HUES64 (cell line): ENCODE measurements around the gene C1QL1.

Source experiments
- H3K27ac ChIP-seq: 2 replicates; pipeline ENCODE4 v1.7.0; 2013; ENCODE audit warnings: low read depth, low read length, inconsistent platforms
- H3K27me3 ChIP-seq: 2 replicates; pipeline ENCODE4 v1.6.1; 2013; ENCODE audit warnings: mild to moderate bottlenecking, low read length; ENCODE audit not compliant: insufficient read depth
- H3K36me3 ChIP-seq: 2 replicates; pipeline ENCODE4 v1.6.1; 2013; ENCODE audit warnings: mild to moderate bottlenecking, low read length; ENCODE audit not compliant: insufficient read depth
- H3K4me1 ChIP-seq: 2 replicates; pipeline ENCODE4 v1.6.1; 2013; ENCODE audit warnings: mild to moderate bottlenecking, low read length, moderate library complexity; ENCODE audit not compliant: insufficient read depth
- H3K4me3 ChIP-seq: 2 replicates; pipeline ENCODE4 v1.5.1; 2013; ENCODE audit warnings: mild to moderate bottlenecking, low read length, moderate library complexity
- H3K9ac ChIP-seq: 2 replicates; pipeline ENCODE4 v1.6.1; 2013; ENCODE audit warnings: mild to moderate bottlenecking, low read depth, low read length
- H3K9me3 ChIP-seq: 2 replicates; pipeline ENCODE4 v1.6.1; 2013; ENCODE audit warnings: low read depth, low read length; ENCODE audit not compliant: insufficient read depth
- WGBS: fragments of 150-250, 120-280 bp; methylation state at CpG from one replicate; pipeline ENCODE4 v1.1.7; 2013; ENCODE audit warnings: missing lambda C conversion rate; 5-methylcytosine and 5-hydroxymethylcytosine counted together

Gene C1QL1

GRCh38 chr17:45003877-45004276 is 35.8 kb upstream of the C1QL1 start:
- H3K4me3 ChIP-seq: no peak overlapping the region
- H3K9me3 ChIP-seq: peaks cover 7% of the 10 kb centered on the region
- H3K27me3 ChIP-seq: no peaks in the 10 kb centered on the region
- 19% methylated on average over 8 of the region's 8 CpGs for WGBS
- no peak overlapping the region for H3K9ac ChIP-seq
- peaks cover 17% of the 10 kb centered on the region for H3K4me1 ChIP-seq
- H3K36me3 ChIP-seq: no peaks in the 10 kb centered on the region
- H3K27ac ChIP-seq: no peak overlapping the region

- Histone ChIP-seq H3K4me1 (peaks cover 12% of the 10 kb centered on the region), H3K9me3 (peaks cover 7% of the 10 kb centered on the region), H3K4me3 (no peak overlapping the region), H3K9ac (no peak overlapping the region), H3K27me3 (no peaks in the 10 kb centered on the region), H3K27ac (no peak overlapping the region), H3K36me3 (no peaks in the 10 kb centered on the region)
- 92% methylated on average over 3 of the region's 3 CpGs for WGBS
Measured at GRCh38 chr17:45001310-45001709, 33.2 kb upstream of the C1QL1 start.

DNA sequence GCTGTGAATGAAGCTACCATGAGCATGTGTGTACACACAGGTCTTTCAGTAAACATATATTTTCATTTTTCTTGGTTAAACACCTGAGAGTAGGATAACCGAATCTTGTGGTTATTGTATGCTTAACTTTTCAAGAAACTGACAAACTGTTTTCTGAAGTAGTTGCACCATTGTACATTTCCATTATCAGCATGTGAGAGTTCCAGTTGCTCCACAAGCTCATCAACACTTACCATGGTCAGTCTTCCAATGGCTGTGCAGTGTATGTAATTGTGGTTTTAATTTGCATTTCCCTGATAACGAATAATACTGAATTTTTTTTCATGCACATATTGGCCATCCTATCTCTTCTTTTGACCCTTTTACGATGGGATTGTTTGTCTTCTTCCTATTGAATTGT is 31.3 kb upstream of the C1QL1 start:
- peaks cover 7% of the 10 kb centered on the region for H3K9me3 ChIP-seq
- H3K27me3 ChIP-seq: no peaks in the 10 kb centered on the region
- H3K4me3 ChIP-seq: no peak overlapping the region
- peaks cover 12% of the 10 kb centered on the region for H3K4me1 ChIP-seq
- H3K9ac ChIP-seq: no peak overlapping the region
- 83% methylated on average over 1 of the region's 3 CpGs for WGBS
- no peaks in the 10 kb centered on the region for H3K36me3 ChIP-seq
- no peak overlapping the region for H3K27ac ChIP-seq

DNA sequence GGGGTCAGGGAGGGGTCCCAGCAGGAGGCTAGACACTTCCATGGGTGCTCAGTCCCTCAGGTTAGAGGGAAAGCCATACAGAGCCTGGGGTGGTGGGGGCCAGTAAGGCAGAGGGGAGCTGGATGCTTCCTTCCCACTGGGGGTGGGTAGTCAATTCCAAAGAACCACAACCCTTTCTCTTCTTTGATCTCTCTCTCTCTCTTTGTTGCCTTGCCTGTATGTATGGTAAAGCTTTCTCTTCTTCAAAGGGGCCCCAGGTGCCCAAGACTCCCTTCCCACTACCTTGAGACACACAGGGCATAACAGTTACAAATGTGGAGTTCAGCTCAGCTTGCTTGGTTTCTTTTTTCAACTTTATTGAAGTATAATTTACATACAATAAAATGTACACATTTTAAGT is 30.5 kb upstream of the C1QL1 start:
- Histone ChIP-seq H3K27ac (no peak overlapping the region), H3K27me3 (no peaks in the 10 kb centered on the region), H3K9ac (no peak overlapping the region), H3K36me3 (no peaks in the 10 kb centered on the region), H3K4me1 (peaks cover 4% of the 10 kb centered on the region), H3K4me3 (no peak overlapping the region), H3K9me3 (peaks cover 7% of the 10 kb centered on the region)

DNA sequence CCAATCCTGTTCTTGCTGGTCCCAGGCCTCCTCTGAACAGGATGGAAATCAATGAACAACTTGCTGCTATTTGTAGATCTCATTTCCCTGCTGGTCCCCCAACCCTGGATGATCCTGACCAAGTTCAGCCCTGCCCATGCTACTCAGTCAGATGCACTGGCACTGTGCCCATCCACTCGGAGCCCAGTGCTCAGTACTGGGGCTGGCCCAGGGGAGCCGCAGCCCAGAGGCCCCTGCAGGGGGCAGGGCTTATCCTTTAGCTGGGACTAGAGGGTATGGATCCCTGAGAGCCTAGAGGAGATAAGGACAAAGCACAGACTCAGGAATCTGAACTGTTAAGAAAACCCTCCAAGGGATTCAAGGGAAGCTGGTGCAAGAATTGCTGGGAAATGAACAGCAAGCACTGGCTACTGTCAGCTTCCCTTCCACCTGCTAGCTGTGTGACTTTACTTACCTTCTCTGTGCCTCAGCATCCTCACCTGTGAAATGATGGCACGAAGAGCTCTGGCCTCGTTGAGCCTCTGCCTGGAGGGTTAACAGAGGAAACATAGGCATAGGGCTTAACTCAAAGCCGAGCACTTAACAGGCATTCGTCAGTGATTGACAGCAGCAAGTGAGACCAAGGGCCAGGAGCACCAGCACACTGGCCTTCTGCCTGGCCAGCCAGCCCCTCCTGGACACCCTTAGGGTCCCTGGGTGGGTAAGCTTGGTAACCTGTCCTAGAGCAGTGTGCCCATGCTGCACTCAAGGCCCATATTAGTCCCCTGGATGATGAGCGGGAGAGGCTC is 29.8 kb upstream of the C1QL1 start:
- peaks cover 7% of the 10 kb centered on the region for H3K9me3 ChIP-seq
- no peak overlapping the region for H3K4me3 ChIP-seq
- H3K27me3 ChIP-seq: no peaks in the 10 kb centered on the region
- no peak overlapping the region for H3K9ac ChIP-seq
- H3K4me1 ChIP-seq: no peaks in the 10 kb centered on the region
- no peak overlapping the region for H3K27ac ChIP-seq
- H3K36me3 ChIP-seq: no peaks in the 10 kb centered on the region
- whole genome bisulfite sequencing: 73% methylated on average over 7 of the region's 7 CpGs

GRCh38 chr17:44996304-44996703 is 28.2 kb upstream of the C1QL1 start:
- no peaks in the 10 kb centered on the region for H3K36me3 ChIP-seq
- no peak overlapping the region for H3K4me3 ChIP-seq
- peaks cover 7% of the 10 kb centered on the region for H3K9me3 ChIP-seq
- no peak overlapping the region for H3K27ac ChIP-seq
- no peaks in the 10 kb centered on the region for H3K27me3 ChIP-seq
- WGBS: 90% methylated on average over 9 of the region's 10 CpGs
- H3K4me1 ChIP-seq: no peaks in the 10 kb centered on the region
- H3K9ac ChIP-seq: no peak overlapping the region

GRCh38 chr17:44995436-44996001 is 27.4 kb upstream of the C1QL1 start:
- Histone ChIP-seq H3K27ac (no peak overlapping the region), H3K9ac (no peak overlapping the region), H3K27me3 (no peaks in the 10 kb centered on the region), H3K36me3 (no peaks in the 10 kb centered on the region), H3K4me1 (no peaks in the 10 kb centered on the region), H3K4me3 (no peak overlapping the region), H3K9me3 (peaks cover 7% of the 10 kb centered on the region)
- WGBS: 77% methylated on average over 11 of the region's 11 CpGs

DNA sequence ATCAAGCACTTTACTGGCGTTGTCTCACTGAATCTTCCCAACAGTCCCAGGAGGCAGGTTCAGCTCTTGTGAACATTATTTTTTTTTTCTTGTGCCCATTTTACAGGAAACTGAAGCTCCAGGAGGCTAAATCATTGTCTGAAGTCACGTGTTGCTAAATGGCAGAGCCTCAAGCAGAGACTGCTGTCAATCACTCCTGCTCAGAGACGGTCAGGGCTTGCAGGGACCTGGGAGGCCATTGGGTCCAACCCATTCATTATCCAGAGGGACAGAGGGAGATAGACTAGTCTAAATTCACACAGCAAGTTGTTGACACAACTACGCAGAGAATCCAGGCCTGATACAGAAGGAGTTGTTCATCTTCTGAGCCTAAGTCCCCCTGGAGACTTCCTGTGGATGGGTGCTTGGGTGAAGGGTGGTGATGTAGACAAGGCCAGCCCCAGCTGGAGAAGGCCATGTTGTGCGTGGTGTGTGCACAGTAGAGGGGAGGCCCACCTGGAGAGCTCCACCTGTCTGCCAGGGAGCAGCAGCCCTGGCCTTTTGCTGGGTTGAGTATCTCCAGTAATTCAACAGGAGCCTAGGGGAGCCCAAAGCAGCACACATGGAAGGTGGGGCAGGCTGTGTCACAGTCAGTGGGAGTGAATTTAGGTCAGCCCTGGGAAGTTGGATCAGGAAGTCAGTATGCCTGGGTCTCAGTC is 24.3 kb upstream of the C1QL1 start:
- no peaks in the 10 kb centered on the region for H3K9me3 ChIP-seq
- WGBS: 83% methylated on average over 5 of the region's 5 CpGs
- H3K36me3 ChIP-seq: no peaks in the 10 kb centered on the region
- 0 out of 2 replicates have a peak, but pooled peaks cover 4% of the 10 kb centered on the region for H3K27me3 ChIP-seq
- H3K27ac ChIP-seq: no peak overlapping the region
- no peaks in the 10 kb centered on the region for H3K4me1 ChIP-seq
- no peak overlapping the region for H3K9ac ChIP-seq
- H3K4me3 ChIP-seq: no peak overlapping the region

DNA sequence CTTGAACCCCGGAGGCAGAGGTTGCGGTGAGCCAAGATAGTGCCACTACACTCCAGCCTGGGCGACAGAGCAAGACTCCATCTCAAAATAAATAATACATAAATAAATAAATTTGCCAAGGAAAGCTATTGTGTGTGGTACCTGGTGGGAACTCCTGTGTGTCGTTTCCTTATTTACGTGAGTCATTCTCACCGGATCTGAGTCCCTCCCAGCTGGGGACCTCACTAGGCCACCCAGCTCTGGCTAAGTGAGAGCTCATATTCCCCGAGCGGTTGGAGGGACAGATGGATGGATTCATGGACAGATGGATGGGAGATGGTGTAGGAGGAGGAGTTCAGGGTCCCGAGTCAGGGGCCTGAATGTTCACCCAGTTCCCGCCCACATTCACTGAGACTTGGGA is 22.9 kb upstream of the C1QL1 start:
- H3K36me3 ChIP-seq: no peaks in the 10 kb centered on the region
- H3K27ac ChIP-seq: no peak overlapping the region
- 80% methylated on average over 9 of the region's 10 CpGs for WGBS
- 0 out of 2 replicates have a peak, but pooled peaks cover 3% of the 10 kb centered on the region for H3K4me1 ChIP-seq
- no peak overlapping the region for H3K4me3 ChIP-seq
- no peaks in the 10 kb centered on the region for H3K9me3 ChIP-seq
- no peak overlapping the region for H3K9ac ChIP-seq
- H3K27me3 ChIP-seq: 0 out of 2 replicates have a peak, but pooled peaks cover 4% of the 10 kb centered on the region

DNA sequence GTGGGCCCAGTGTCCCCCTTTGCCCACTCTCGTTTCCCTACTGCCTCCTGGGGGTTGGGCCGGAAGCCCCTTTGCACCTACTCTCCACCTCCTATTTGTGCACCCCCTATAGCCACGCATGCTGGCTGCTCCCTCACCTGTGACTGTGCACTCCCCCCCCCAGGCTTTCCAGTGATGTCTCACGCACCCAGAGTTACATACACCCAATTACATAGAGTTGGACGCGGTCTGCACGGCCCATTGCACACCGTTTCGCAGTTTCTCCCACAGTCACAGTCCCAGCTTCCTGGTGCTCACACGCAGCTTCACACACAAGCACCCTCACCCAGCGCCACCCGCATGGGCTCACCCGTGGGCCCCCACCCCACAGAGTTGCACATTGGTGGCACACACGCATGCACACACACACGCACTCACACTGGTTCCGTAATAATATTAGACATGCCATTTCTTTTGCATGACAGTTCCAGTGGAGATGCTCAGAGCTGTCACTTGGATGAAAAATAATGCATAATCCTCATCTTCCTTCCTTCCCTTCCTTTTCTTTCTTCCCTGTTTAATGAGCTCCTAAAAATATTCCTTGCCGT is 21.5 kb upstream of the C1QL1 start:
- Histone ChIP-seq H3K27me3 (0 out of 2 replicates have a peak, but pooled peaks cover 4% of the 10 kb centered on the region), H3K9me3 (no peaks in the 10 kb centered on the region), H3K4me3 (no peak overlapping the region), H3K36me3 (no peaks in the 10 kb centered on the region), H3K4me1 (0 out of 2 replicates have a peak, but pooled peaks cover 3% of the 10 kb centered on the region), H3K27ac (no peak overlapping the region), H3K9ac (no peak overlapping the region)
- WGBS: 93% methylated on average over 17 of the region's 17 CpGs
